A673 (cell line): Measurements from ENCODE around the gene NR2F1-AS1. TPM values are rescaled to one million over a fixed set of nuclear protein-coding genes. Genes with fewer than 3 reads are reported as not detected.

Source experiments
- BruUV-seq: library from RNA; stranded (reverse); fragments of 400-500 nt; replicated peaks from 2 replicates; lab custom pipeline; 2021; lab: Mats Ljungman, UMichigan
- CTCF ChIA-PET: fragments of 300-600 bp; sonication (Branson Sonifier 250); formaldehyde crosslinking; loops from one replicate; lab custom pipeline; 2022; ENCODE audit warnings: antibody characterized with exemption; lab: Charles Lee
- POLR2A ChIA-PET: fragments of 300-600 bp; sonication (Branson Sonifier 250); formaldehyde crosslinking; loops from one replicate; lab custom pipeline; 2022; ENCODE audit warnings: antibody characterized with exemption; ENCODE audit not compliant: low non-redundant PET; lab: Charles Lee
- DNase-seq: peaks from one replicate; pipeline ENCODE4 v3.0.0-alpha.2; 2015; ENCODE audit warnings: low spot score
- H3K27ac ChIP-seq: fragments of 200-600 bp; sonication (generic); 2 replicates; pipeline ENCODE4 v1.5.1; 2016; ENCODE audit warnings: mixed run types, low read depth, mild to moderate bottlenecking, mixed read lengths, antibody characterized with exemption, low read length; ENCODE audit not compliant: poor library complexity, severe bottlenecking
- H3K27me3 ChIP-seq: fragments of 200-600 bp; sonication (generic); replicated peaks from 2 replicates; pipeline ENCODE4 v1.6.1; 2017; ENCODE audit warnings: mixed run types, low read depth, mild to moderate bottlenecking, mixed read lengths, antibody characterized with exemption, low read length; ENCODE audit not compliant: insufficient read depth, poor library complexity
- H3K36me3 ChIP-seq: fragments of 200-600 bp; sonication (generic); 2 replicates; pipeline ENCODE4 v1.6.1; 2016; ENCODE audit warnings: mixed run types, mild to moderate bottlenecking, mixed read lengths, antibody characterized with exemption, low read length; ENCODE audit not compliant: insufficient read depth, poor library complexity, severe bottlenecking
- H3K4me1 ChIP-seq: fragments of 200-600 bp; sonication (generic); 2 replicates; pipeline ENCODE4 v1.6.1; 2017; ENCODE audit warnings: mixed run types, mild to moderate bottlenecking, mixed read lengths, antibody characterized with exemption, low read length; ENCODE audit not compliant: insufficient read depth, poor library complexity, severe bottlenecking
- H3K4me3 ChIP-seq: fragments of 200-600 bp; sonication (generic); 2 replicates; pipeline ENCODE4 v1.5.1; 2016; ENCODE audit warnings: low read depth, mixed run types, mild to moderate bottlenecking, mixed read lengths, low read length; ENCODE audit not compliant: poor library complexity, severe bottlenecking
- H3K9me3 ChIP-seq: fragments of 200-600 bp; sonication (generic); 2 replicates; pipeline ENCODE4 v1.6.1; 2016; ENCODE audit warnings: mixed run types, low read depth, mild to moderate bottlenecking, mixed read lengths, antibody characterized with exemption, low read length; ENCODE audit not compliant: poor library complexity, severe bottlenecking
- EZH2 ChIP-seq: fragments of 200-600 bp; sonication (generic); IDR thresholded peaks from 2 replicates; pipeline ENCODE4 v1.6.1; 2017; ENCODE audit warnings: borderline replicate concordance, low read depth, mild to moderate bottlenecking, mixed read lengths, antibody characterized with exemption, low read length; ENCODE audit not compliant: poor library complexity, severe bottlenecking
- intact Hi-C: fragments of 100-400 bp; cut with micrococcal nuclease; formaldehyde crosslinking; loops from one replicate; pipeline ENCODE4 v1.10.0; 2022; ENCODE audit not compliant: unreplicated experiment
- total RNA-seq: library from RNA; stranded (reverse); gene quantifications from 2 replicates; pipeline ENCODE4 v1.2.3, GENCODE V29; 2021
- TF ChIP-seq, protein P1 (sequence below): fragments of 300-800, 200-600 bp; sonication (generic); conservative IDR thresholded peaks from 2 replicates; pipeline ENCODE4 v1.5.1; 2017; ENCODE audit warnings: low read depth, mild to moderate bottlenecking, antibody characterized with exemption, low read length, moderate library complexity, mixed read lengths

Gene NR2F1-AS1
- total RNA-seq, 1 experiment from 2014 or later: 2.3 TPM

DNA sequence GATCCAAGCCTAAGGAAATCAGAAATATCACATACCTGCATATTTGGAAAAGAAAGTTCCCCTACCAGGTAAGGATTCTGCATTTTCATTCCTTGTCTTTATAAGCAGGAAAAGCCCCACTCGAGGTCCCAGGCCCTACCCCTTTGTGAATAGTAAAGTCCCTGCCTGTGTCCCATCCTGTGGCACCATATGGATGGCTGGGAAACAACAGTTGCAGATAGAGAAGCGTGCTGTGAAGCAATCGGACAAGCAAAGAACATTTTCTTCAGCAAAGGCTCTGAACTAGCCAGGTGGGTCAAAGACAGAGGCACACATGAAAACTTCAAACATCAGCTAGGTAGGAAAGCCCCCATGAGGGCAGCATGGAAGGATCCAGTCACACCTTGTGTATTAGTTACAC is 169.3 kb downstream of the NR2F1-AS1 start:
- BruUV-seq: no TSS peak
- no peaks in the 10 kb centered on the region for H3K36me3 ChIP-seq
- no peak for DNase-seq
- ChIA-PET POLR2A (no interaction called here), CTCF (no interaction called here)
- intact Hi-C loops: no loop called here
- no peaks in the 10 kb centered on the region for H3K4me1 ChIP-seq
- H3K27me3 ChIP-seq: no peaks in the 10 kb centered on the region
- H3K9me3 ChIP-seq: no peaks in the 10 kb centered on the region
- H3K27ac ChIP-seq: no peak overlapping the region
- TF ChIP-seq, protein P1, sequence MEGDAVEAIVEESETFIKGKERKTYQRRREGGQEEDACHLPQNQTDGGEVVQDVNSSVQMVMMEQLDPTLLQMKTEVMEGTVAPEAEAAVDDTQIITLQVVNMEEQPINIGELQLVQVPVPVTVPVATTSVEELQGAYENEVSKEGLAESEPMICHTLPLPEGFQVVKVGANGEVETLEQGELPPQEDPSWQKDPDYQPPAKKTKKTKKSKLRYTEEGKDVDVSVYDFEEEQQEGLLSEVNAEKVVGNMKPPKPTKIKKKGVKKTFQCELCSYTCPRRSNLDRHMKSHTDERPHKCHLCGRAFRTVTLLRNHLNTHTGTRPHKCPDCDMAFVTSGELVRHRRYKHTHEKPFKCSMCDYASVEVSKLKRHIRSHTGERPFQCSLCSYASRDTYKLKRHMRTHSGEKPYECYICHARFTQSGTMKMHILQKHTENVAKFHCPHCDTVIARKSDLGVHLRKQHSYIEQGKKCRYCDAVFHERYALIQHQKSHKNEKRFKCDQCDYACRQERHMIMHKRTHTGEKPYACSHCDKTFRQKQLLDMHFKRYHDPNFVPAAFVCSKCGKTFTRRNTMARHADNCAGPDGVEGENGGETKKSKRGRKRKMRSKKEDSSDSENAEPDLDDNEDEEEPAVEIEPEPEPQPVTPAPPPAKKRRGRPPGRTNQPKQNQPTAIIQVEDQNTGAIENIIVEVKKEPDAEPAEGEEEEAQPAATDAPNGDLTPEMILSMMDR: no peak
- TF ChIP-seq EZH2: no peak
- H3K4me3 ChIP-seq: no peak overlapping the region

DNA sequence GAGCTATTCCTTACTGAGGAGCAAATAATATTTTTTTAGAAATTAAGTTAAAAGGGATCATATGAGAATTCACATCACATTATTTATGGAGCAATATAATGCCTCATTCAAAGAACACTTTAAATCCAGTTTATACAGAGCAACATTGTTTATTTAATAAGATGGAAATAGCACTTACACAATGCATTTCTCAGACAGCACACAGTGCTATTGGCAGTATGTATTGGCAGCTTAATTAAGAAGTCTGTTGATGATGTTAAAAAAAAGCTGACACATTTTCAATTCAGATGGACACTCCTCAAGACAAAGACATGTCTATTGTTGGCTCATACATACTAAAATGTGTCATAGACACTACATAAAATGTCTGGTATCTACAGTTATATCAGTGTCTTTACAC is 171.3 kb downstream of the NR2F1-AS1 start:
- no peaks in the 10 kb centered on the region for H3K27me3 ChIP-seq
- POLR2A ChIA-PET: no interaction called here
- TF ChIP-seq, protein P1: no peak
- no peak for TF ChIP-seq EZH2
- no TSS peak for BruUV-seq
- CTCF ChIA-PET: no interaction called here
- H3K4me1 ChIP-seq: no peaks in the 10 kb centered on the region
- intact Hi-C loops: no loop called here
- no peak for DNase-seq
- H3K4me3 ChIP-seq: no peak overlapping the region
- no peaks in the 10 kb centered on the region for H3K9me3 ChIP-seq
- no peaks in the 10 kb centered on the region for H3K36me3 ChIP-seq
- H3K27ac ChIP-seq: no peak overlapping the region

DNA sequence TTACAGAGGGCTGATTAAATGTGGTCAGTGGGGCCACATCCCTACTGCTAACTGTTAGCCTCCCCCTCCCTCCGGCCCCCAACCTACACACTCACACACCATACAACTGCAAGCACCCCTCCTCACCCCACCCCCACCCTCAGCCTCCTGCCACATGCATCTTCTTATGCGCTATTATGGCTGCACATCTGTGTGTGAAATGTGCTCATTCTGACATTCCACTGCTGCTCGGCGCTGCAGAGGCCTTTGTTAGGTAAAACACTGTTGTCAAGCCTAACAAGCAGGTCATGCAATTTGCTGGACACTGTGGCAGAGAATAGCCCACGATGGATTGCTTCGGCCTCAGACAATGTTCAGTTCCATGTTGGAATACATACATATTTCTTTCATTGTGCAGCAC is 173.6 kb downstream of the NR2F1-AS1 start:
- CTCF ChIA-PET: no interaction called here
- H3K27me3 ChIP-seq: no peaks in the 10 kb centered on the region
- no peaks in the 10 kb centered on the region for H3K4me1 ChIP-seq
- no peak for DNase-seq
- no peaks in the 10 kb centered on the region for H3K36me3 ChIP-seq
- no peaks in the 10 kb centered on the region for H3K9me3 ChIP-seq
- no TSS peak for BruUV-seq
- TF ChIP-seq, protein P1: no peak
- no peak for TF ChIP-seq EZH2
- no peak overlapping the region for H3K27ac ChIP-seq
- POLR2A ChIA-PET: no interaction called here
- no peak overlapping the region for H3K4me3 ChIP-seq
- intact Hi-C loops: no loop called here
